Neutrophil (primary cell): ENCODE results near the gene PFN3.
"Not testable (repeated sequence)": the region's sequence is repeated elsewhere in the genome, so short reads cannot be mapped to it uniquely, and the experiment has no call there.

ENCODE experiments used
- H3K27ac ChIP-seq: fragments of 200-600 bp; sonication (generic); 2 replicates; pipeline ENCODE4 v1.5.1; 2016; ENCODE audit warnings: mild to moderate bottlenecking, moderate library complexity
- H3K27me3 ChIP-seq: fragments of 200-600 bp; sonication (generic); 2 replicates; pipeline ENCODE4 v1.6.0; 2016; ENCODE audit warnings: mild to moderate bottlenecking
- H3K36me3 ChIP-seq: fragments of 200-600 bp; sonication (generic); 2 replicates; pipeline ENCODE4 v1.5.1; 2017
- H3K4me1 ChIP-seq, 2 experiments: fragments of 200-600 bp in 1 of 2; sonication (generic) in 1 of 2; 1 replicate in 1 of 2; 2 replicates in 1 of 2; pipeline versions ENCODE4 v1.5.1 to v1.6.1; 2013 to 2016; ENCODE audit warnings: low read depth in 1 of 2, low read length in 1 of 2, mild to moderate bottlenecking in 1 of 2, moderate library complexity in 1 of 2; ENCODE audit not compliant: control insufficient read depth in 1 of 2, insufficient read depth in 1 of 2
- H3K4me3 ChIP-seq, 2 experiments: fragments of 200-600 bp in 1 of 2; sonication (generic) in 1 of 2; 1 replicate in 1 of 2; 2 replicates in 1 of 2; pipeline ENCODE4 v1.5.1; 2013 to 2016; ENCODE audit warnings: low read depth in 1 of 2, low read length in 1 of 2, mild to moderate bottlenecking in 1 of 2, moderate library complexity in 1 of 2
- H3K9me3 ChIP-seq: fragments of 200-600 bp; sonication (generic); 2 replicates; pipeline ENCODE4 v1.5.1; 2016
- TF ChIP-seq, protein P1 (sequence below): fragments of 200-600 bp; sonication (generic); IDR thresholded peaks from 2 replicates; pipeline ENCODE4 v1.5.1; 2016; ENCODE audit warnings: antibody characterized with exemption

PFN3 gene

DNA sequence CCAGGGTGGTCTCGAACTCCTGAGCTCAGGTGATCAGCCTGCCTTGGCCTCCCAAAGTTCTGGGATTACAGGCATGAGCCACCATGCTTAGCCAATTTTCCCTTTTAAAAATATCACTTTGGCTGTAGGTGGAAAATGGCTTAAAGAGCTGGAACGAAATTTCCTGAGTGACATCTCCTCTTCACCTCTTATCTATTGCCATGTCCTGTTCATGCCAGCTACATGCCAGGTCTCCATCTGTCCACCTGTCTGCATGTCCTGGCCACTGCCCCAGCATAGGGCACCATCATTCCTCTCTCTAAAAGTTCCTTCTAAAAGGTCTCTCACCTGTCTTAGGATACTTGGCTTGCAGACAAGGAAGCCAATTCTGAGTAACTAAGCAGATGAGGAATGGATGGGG is 23.2 kb upstream of the PFN3 start:
- Histone ChIP-seq H3K9me3 (no peaks in the 10 kb centered on the region), H3K4me3 (no peak overlapping the region), H3K27ac (no peak overlapping the region), H3K36me3 (peaks cover 5% of the 10 kb centered on the region), H3K27me3 (no peaks in the 10 kb centered on the region), H3K4me1 (peaks cover 53 to 65% of the 10 kb centered on the region in 2 experiments)
- TF ChIP-seq, protein P1, sequence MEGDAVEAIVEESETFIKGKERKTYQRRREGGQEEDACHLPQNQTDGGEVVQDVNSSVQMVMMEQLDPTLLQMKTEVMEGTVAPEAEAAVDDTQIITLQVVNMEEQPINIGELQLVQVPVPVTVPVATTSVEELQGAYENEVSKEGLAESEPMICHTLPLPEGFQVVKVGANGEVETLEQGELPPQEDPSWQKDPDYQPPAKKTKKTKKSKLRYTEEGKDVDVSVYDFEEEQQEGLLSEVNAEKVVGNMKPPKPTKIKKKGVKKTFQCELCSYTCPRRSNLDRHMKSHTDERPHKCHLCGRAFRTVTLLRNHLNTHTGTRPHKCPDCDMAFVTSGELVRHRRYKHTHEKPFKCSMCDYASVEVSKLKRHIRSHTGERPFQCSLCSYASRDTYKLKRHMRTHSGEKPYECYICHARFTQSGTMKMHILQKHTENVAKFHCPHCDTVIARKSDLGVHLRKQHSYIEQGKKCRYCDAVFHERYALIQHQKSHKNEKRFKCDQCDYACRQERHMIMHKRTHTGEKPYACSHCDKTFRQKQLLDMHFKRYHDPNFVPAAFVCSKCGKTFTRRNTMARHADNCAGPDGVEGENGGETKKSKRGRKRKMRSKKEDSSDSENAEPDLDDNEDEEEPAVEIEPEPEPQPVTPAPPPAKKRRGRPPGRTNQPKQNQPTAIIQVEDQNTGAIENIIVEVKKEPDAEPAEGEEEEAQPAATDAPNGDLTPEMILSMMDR: no peak

DNA sequence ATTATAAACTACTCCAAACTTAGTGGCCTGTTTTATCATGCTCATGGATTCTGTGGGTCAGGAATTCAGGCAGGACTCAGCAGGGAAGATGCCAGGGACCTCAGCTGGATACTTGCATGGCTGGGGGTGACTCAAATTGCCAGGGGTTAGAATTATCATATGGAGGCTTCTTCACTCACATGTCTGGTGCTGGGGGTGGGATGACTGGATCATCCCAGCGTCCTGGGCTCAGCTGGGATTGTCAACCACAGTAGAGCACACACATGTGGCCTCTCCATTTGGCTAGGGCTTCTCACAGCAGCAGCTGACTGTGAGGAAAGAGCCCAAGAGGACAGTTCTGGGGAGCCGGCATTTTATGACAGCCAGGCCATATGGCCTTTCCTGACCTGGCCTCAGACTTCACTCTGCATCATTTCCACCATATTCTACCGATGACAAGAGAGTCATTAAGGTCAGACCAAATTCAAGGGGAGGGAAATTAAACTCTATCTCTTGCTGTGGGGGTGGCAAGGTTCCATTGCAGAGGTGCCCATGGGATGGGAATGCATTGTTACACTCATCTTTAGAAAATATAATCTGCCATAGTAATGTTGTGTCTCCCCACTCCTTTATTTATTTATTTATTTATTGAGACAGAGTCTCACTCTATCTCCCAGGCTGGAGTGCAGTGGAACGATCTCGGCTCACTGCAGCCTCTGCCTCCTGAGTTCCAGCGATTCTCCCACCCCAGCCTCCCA is 20.8 kb upstream of the PFN3 start:
- H3K9me3 ChIP-seq: no peaks in the 10 kb centered on the region
- TF ChIP-seq, protein P1: no peak
- peak overlapping the region; percentile 38 for H3K27ac ChIP-seq
- peaks cover 64 to 71% of the 10 kb centered on the region in 2 experiments for H3K4me1 ChIP-seq
- H3K4me3 ChIP-seq: no peak overlapping the region
- H3K27me3 ChIP-seq: no peaks in the 10 kb centered on the region
- H3K36me3 ChIP-seq: no peaks in the 10 kb centered on the region

DNA sequence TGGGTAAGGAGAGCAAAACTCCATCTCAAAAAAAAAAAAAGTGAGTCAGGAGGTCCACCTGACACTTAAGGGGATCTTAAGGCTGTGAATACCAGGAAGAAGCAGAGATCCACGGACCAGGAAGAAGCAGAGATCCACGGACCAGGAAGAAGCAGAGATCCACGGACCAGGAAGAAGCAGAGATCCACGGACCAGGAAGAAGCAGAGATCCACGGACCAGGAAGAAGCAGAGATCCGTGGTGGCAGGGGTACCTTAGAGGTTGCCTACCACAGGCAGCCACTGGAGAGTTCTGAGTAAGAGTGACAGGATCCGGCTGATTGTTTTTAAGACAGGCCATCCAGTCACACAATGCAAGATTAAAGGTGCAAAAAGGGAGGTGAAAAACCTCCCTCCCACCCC is 20.0 kb upstream of the PFN3 start:
- peaks cover 67 to 75% of the 10 kb centered on the region in 2 experiments for H3K4me1 ChIP-seq
- H3K36me3 ChIP-seq, H3K27me3 ChIP-seq, H3K9me3 ChIP-seq, H3K4me3 ChIP-seq: not testable (repeated sequence)
- H3K27ac ChIP-seq: peak overlapping the region; percentile 5

DNA sequence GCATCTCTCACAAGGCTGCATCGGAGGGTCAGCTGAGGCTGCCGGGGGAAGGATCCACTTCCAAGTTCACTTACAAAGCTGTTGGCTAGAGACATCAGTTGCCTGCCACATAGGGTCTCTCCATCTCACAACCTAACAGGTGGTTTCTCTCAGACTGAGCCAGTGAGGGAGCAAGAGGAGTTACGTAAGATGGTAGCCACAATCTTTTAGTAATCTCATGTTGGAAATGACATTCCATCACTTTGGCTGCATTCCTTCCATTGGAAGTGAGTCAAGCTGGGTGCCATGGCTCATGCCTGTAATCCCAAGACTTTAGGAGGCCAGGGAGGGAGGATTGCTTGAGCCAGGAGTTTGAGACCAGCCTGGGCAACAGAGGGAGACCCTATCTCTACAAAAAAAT is 18.6 kb upstream of the PFN3 start:
- Histone ChIP-seq H3K9me3 (no peaks in the 10 kb centered on the region), H3K4me1 (peaks cover 66 to 69% of the 10 kb centered on the region in 2 experiments), H3K4me3 (no peak overlapping the region), H3K27ac (peak overlapping the region; percentile 77), H3K36me3 (no peaks in the 10 kb centered on the region), H3K27me3 (no peaks in the 10 kb centered on the region)
- TF ChIP-seq, protein P1: no peak

DNA sequence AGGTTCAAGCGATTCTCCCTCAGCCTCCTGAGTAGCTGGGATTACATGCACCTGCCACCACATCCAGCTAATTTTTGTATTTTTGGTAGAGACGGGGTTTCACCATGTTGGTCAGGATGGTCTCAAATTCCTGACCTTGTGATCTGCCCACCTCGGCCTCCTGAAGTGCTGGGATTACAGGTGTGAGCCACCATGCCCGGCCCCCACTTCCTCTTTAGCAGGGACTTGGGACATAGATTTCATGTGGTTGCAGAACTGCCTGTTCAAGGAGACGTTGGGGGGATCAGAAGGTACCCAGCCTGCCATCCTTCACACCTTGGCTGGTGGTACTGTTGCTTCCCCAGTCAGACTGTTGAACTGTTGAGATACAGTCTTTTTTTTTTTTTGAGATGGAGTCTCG is 16.6 kb upstream of the PFN3 start:
- H3K4me3 ChIP-seq: peak overlapping the region in 1 of 2 experiments; percentile 18
- H3K36me3 ChIP-seq: not testable (repeated sequence)

DNA sequence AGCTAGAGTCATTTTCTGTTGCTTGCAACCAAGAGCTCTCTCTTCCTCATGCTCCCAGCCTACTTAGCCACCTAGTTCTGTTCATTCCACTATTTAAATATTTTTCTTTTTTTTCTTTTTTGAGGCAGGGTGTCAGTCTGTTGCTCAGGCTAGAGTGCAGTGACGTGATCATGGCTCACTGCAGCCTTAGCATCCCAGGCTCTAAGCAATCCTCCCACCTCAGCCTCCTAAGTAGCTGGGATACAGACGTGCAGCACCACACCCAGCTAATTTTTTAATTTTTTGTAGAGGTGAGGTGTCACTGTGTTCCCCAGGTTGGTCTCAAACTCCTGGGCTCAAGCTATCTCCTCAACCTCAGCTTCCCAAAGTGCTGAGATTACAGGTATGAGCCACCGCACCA is 14.0 kb upstream of the PFN3 start:
- no peaks in the 10 kb centered on the region for H3K36me3 ChIP-seq
- no peak overlapping the region for H3K4me3 ChIP-seq
- no peaks in the 10 kb centered on the region for H3K9me3 ChIP-seq
- TF ChIP-seq, protein P1: no peak
- no peaks in the 10 kb centered on the region for H3K27me3 ChIP-seq
- H3K27ac ChIP-seq: no peak overlapping the region
- peaks cover 64 to 68% of the 10 kb centered on the region in 2 experiments for H3K4me1 ChIP-seq

More for the DNA sequence above, 16.6 kb upstream of the PFN3 start:
- H3K9me3 ChIP-seq, H3K27me3 ChIP-seq: not testable (repeated sequence)
- peaks cover 73 to 76% of the 10 kb centered on the region in 2 experiments for H3K4me1 ChIP-seq
- H3K27ac ChIP-seq: peak overlapping the region; percentile 87
